Fibroblast of upper back skin (primary cell): ENCODE measurements around the gene TM9SF4.

ENCODE experiments used
- DNase-seq: peaks from one replicate; pipeline ENCODE4 v3.0.0-alpha.2; 2013

TM9SF4 gene

GRCh38 chr20:32130965-32131364 is 21.5 kb downstream of the TM9SF4 start:
- no peak for DNase-seq

GRCh38 chr20:32132911-32133549 is 23.5 kb downstream of the TM9SF4 start:
- DNase-seq = no peak

GRCh38 chr20:32134026-32134425 is 24.5 kb downstream of the TM9SF4 start:
- DNase-seq = no peak

- no peak for DNase-seq
Measured at GRCh38 chr20:32135983-32136515, 26.5 kb downstream of the TM9SF4 start.

GRCh38 chr20:32138921-32139320 is 29.4 kb downstream of the TM9SF4 start:
- DNase-seq = no peak

GRCh38 chr20:32139947-32140346 is 30.4 kb downstream of the TM9SF4 start:
- DNase-seq = no peak

GRCh38 chr20:32140603-32141002 is 31.1 kb downstream of the TM9SF4 start:
- no peak for DNase-seq

- DNase-seq = no peak
Measured at GRCh38 chr20:32141465-32141980, 32.0 kb downstream of the TM9SF4 start.

GRCh38 chr20:32142088-32142487 is 32.6 kb downstream of the TM9SF4 start:
- DNase-seq = no peak

GRCh38 chr20:32142991-32143390 is 33.5 kb downstream of the TM9SF4 start:
- no peak for DNase-seq

- DNase-seq = no peak
Measured at GRCh38 chr20:32144898-32145662, 35.6 kb downstream of the TM9SF4 start.

- peak; percentile 13 for DNase-seq
Measured at GRCh38 chr20:32149566-32150170, 40.2 kb downstream of the TM9SF4 start.

- DNase-seq = no peak
Measured at GRCh38 chr20:32150291-32150848, 40.9 kb downstream of the TM9SF4 start.

- DNase-seq = no peak
Measured at GRCh38 chr20:32152421-32153155, 43.1 kb downstream of the TM9SF4 start.

- no peak for DNase-seq
Measured at GRCh38 chr20:32153156-32153665, 43.7 kb downstream of the TM9SF4 start.

GRCh38 chr20:32153771-32154170 is 44.3 kb downstream of the TM9SF4 start:
- DNase-seq = no peak

- peak; percentile 35 for DNase-seq
Measured at GRCh38 chr20:32155017-32155981, 45.8 kb downstream of the TM9SF4 start.

- no peak for DNase-seq
Measured at GRCh38 chr20:32157611-32158010, 48.1 kb downstream of the TM9SF4 start.

GRCh38 chr20:32158351-32158750 is 48.8 kb downstream of the TM9SF4 start:
- DNase-seq = no peak

- no peak for DNase-seq
Measured at GRCh38 chr20:32158943-32159660, 49.6 kb downstream of the TM9SF4 start.
